Activated CD4-positive, alpha-beta memory T cell treated with anti-CD3 and anti-CD28 coated beads, Interleukin-2, amount 10 ng/mL, durations not matched to agents 7 days and 5 days (primary cell): ENCODE data around the gene ANAPC2. TPM values are rescaled to one million over a fixed set of nuclear protein-coding genes. Genes with fewer than 3 reads are reported as not detected.

Experiments
- CTCF ChIA-PET: fragments of 350-600 bp; sonication (Branson Sonifier 250); formaldehyde crosslinking; loops from one replicate; lab custom pipeline; 2021; ENCODE audit warnings: antibody characterized with exemption, inconsistent platforms; lab: Charles Lee
- POLR2A ChIA-PET: fragments of 350-600 bp; sonication (Branson Sonifier 250); formaldehyde crosslinking; loops from one replicate; lab custom pipeline; 2021; ENCODE audit warnings: antibody characterized with exemption; lab: Charles Lee
- DNase-seq: peaks from one replicate; pipeline ENCODE4 v3.0.0-alpha.2; 2020
- H3K27ac Mint-ChIP-seq: one replicate; pipeline ENCODE4 v1.8.0; 2021; ENCODE audit warnings: mild to moderate bottlenecking, mixed read lengths
- H3K27me3 Mint-ChIP-seq: one replicate; pipeline ENCODE4 v1.8.0; 2021; ENCODE audit warnings: mixed read lengths
- H3K36me3 Mint-ChIP-seq: one replicate; pipeline ENCODE4 v1.8.0; 2021; ENCODE audit warnings: low read depth, mixed read lengths
- H3K4me1 Mint-ChIP-seq: one replicate; pipeline ENCODE4 v1.8.0; 2021; ENCODE audit warnings: mixed read lengths
- H3K4me3 Mint-ChIP-seq: one replicate; pipeline ENCODE4 v1.8.0; 2021; ENCODE audit warnings: mild to moderate bottlenecking, mixed read lengths
- H3K9me3 Mint-ChIP-seq: one replicate; pipeline ENCODE4 v1.8.0; 2021; ENCODE audit warnings: mixed read lengths
- total RNA-seq, 2 experiments: library from RNA; stranded (reverse); gene quantifications; one replicate each; pipeline ENCODE4 v1.2.3, GENCODE V29; 2021

The ANAPC2 gene
- total RNA-seq, 2 experiments from 2014 or later, result 53.3 to 57.8 TPM

- Mint-ChIP-seq H3K9me3 (no peaks in the 10 kb centered on the region), H3K4me3 (no peak within 1 kb of the TSS), H3K36me3 (no peaks in the 10 kb centered on the region), H3K27me3 (no peaks in the 10 kb centered on the region), H3K27ac (no peak within 1 kb of the TSS), H3K4me1 (peaks cover 7% of the 10 kb centered on the region)
- no peak for DNase-seq
- CTCF ChIA-PET, result no interaction called here
- POLR2A ChIA-PET, result interaction anchor here (1.3 to 3.2 kb wide), 3 partner anchors 10 to 24 kb away, joined by 3 to 16 read pairs (median 4); partner anchors contain the start of gene TUBB4B
Observed at GRCh38 chr9:137230705-137231371, 42.5 kb upstream of the ANAPC2 start, which contains the start of gene SLC34A3. TSS of gene SLC34A3 (plus strand) at chr9:137230901. CDS start at chr9:137231703, 802 bp downstream.

GRCh38 chr9:137229903-137230704, 41.7 kb upstream of the ANAPC2 start:
- no peaks in the 10 kb centered on the region for H3K27me3 Mint-ChIP-seq
- POLR2A ChIA-PET, result interaction anchor here (1.0 to 3.2 kb wide), 4 partner anchors 10 to 25 kb away, joined by 3 to 16 read pairs (median 4); partner anchors contain the start of genes NDOR1, TMEM203 and TUBB4B
- DNase-seq, result no peak
- no peaks in the 10 kb centered on the region for H3K36me3 Mint-ChIP-seq
- CTCF ChIA-PET, result interaction anchor here (1.0 kb wide), 1 partner anchor 102 kb away, joined by 3 read pairs; no protein-coding TSS in a partner anchor
- no peak overlapping the region for H3K4me3 Mint-ChIP-seq
- no peak overlapping the region for H3K27ac Mint-ChIP-seq
- H3K4me1 Mint-ChIP-seq, result peaks cover 12% of the 10 kb centered on the region
- H3K9me3 Mint-ChIP-seq, result no peaks in the 10 kb centered on the region

GRCh38 chr9:137228968-137229896, 40.9 kb upstream of the ANAPC2 start:
- no peak for DNase-seq
- Mint-ChIP-seq H3K27ac (no peak overlapping the region), H3K4me1 (peaks cover 18% of the 10 kb centered on the region), H3K9me3 (no peaks in the 10 kb centered on the region), H3K4me3 (no peak overlapping the region), H3K36me3 (no peaks in the 10 kb centered on the region), H3K27me3 (no peaks in the 10 kb centered on the region)
- ChIA-PET CTCF (interaction anchor here (1.0 kb wide), 1 partner anchor 102 kb away, joined by 3 read pairs; no protein-coding TSS in a partner anchor), POLR2A (interaction anchor here (1.0 to 3.2 kb wide), 4 partner anchors 11 to 24 kb away, joined by 3 to 16 read pairs (median 4); partner anchors contain the start of genes NDOR1, TMEM203 and TUBB4B)

- Mint-ChIP-seq H3K27me3 (no peaks in the 10 kb centered on the region), H3K4me3 (no peak overlapping the region), H3K4me1 (peaks cover 21% of the 10 kb centered on the region), H3K27ac (no peak overlapping the region), H3K9me3 (no peaks in the 10 kb centered on the region), H3K36me3 (no peaks in the 10 kb centered on the region)
- ChIA-PET POLR2A (interaction anchor here (1.1 to 6.5 kb wide), 3 partner anchors 12 to 27 kb away, joined by 3 to 63 read pairs (median 16); partner anchors contain the start of gene TUBB4B), CTCF (interaction anchor here (1.4 to 3.2 kb wide), 3 partner anchors 8 to 99 kb away, joined by 6 to 18 read pairs (median 7); partner anchors contain the start of gene TUBB4B)
- DNase-seq, result no peak
Observed at GRCh38 chr9:137228506-137228967, 40.2 kb upstream of the ANAPC2 start.

GRCh38 chr9:137227853-137228505, 39.6 kb upstream of the ANAPC2 start:
- CTCF ChIA-PET, result interaction anchor here (1.0 to 3.2 kb wide), 13 partner anchors 9 to 160 kb away, joined by 3 to 18 read pairs (median 6); partner anchors contain the start of genes ANAPC2, MAN1B1, SSNA1 and TPRN
- POLR2A ChIA-PET, result interaction anchor here (1.1 to 6.5 kb wide), 5 partner anchors 12 to 140 kb away, joined by 3 to 63 read pairs (median 4); partner anchors contain the start of gene TUBB4B
- no peak overlapping the region for H3K4me3 Mint-ChIP-seq

GRCh38 chr9:137227054-137227852, 38.9 kb upstream of the ANAPC2 start, which contains the start of gene RNF224:
TSS of gene RNF224 (plus strand) at chr9:137227502. CDS start at chr9:137228336, 834 bp downstream.
- no peak within 1 kb of the TSS for H3K27ac Mint-ChIP-seq
- POLR2A ChIA-PET, result interaction anchor here (1.1 to 6.5 kb wide), 6 partner anchors 13 to 140 kb away, joined by 3 to 63 read pairs (median 4); partner anchors contain the start of genes NDOR1, TMEM203 and TUBB4B
- H3K4me3 Mint-ChIP-seq, result no peak within 1 kb of the TSS

More at GRCh38 chr9:137227853-137228505, 39.6 kb upstream of the ANAPC2 start:
- Mint-ChIP-seq H3K27ac (no peak overlapping the region), H3K9me3 (no peaks in the 10 kb centered on the region), H3K27me3 (no peaks in the 10 kb centered on the region), H3K4me1 (peaks cover 24% of the 10 kb centered on the region), H3K36me3 (no peaks in the 10 kb centered on the region)
- DNase-seq, result no peak

GRCh38 chr9:137226338-137227053, 38.1 kb upstream of the ANAPC2 start:
- no peak overlapping the region for H3K4me3 Mint-ChIP-seq
- H3K9me3 Mint-ChIP-seq, result no peaks in the 10 kb centered on the region
- ChIA-PET CTCF (interaction anchor here (0.9 to 3.2 kb wide), 14 partner anchors 10 to 180 kb away, joined by 3 to 18 read pairs (median 6); partner anchors contain the start of genes ANAPC2, SSNA1, TPRN and TUBB4B), POLR2A (interaction anchor here (1.3 to 6.5 kb wide), 8 partner anchors 14 to 140 kb away, joined by 3 to 63 read pairs (median 5); partner anchors contain the start of genes MAN1B1, NDOR1, TMEM203 and TUBB4B)
- H3K4me1 Mint-ChIP-seq, result peaks cover 27% of the 10 kb centered on the region
- no peaks in the 10 kb centered on the region for H3K36me3 Mint-ChIP-seq
- H3K27me3 Mint-ChIP-seq, result no peaks in the 10 kb centered on the region
- no peak for DNase-seq
- H3K27ac Mint-ChIP-seq, result no peak overlapping the region

More at GRCh38 chr9:137227054-137227852, 38.9 kb upstream of the ANAPC2 start, which contains the start of gene RNF224:
- peak; percentile 85 for DNase-seq
- peaks cover 27% of the 10 kb centered on the region for H3K4me1 Mint-ChIP-seq
- CTCF ChIA-PET, result interaction anchor here (0.9 to 3.2 kb wide), 16 partner anchors 10 to 181 kb away, joined by 3 to 18 read pairs (median 6); partner anchors contain the start of genes ANAPC2, MAN1B1, SSNA1 and TPRN
- no peaks in the 10 kb centered on the region for H3K9me3 Mint-ChIP-seq
- H3K36me3 Mint-ChIP-seq, result no peaks in the 10 kb centered on the region
- H3K27me3 Mint-ChIP-seq, result no peaks in the 10 kb centered on the region

GRCh38 chr9:137225699-137226331, 37.5 kb upstream of the ANAPC2 start:
- H3K27ac Mint-ChIP-seq, result peak overlapping the region; percentile 79
- ChIA-PET CTCF (interaction anchor here (0.9 to 3.2 kb wide), 14 partner anchors 11 to 179 kb away, joined by 3 to 18 read pairs (median 5); partner anchors contain the start of genes ANAPC2, MAN1B1, SSNA1 and TPRN), POLR2A (interaction anchor here (1.2 to 8.2 kb wide), 8 partner anchors 11 to 140 kb away, joined by 3 to 97 read pairs (median 8); partner anchors contain the start of genes MAN1B1, NDOR1, NELFB and TMEM203)
- peaks cover 27% of the 10 kb centered on the region for H3K4me1 Mint-ChIP-seq
- no peaks in the 10 kb centered on the region for H3K36me3 Mint-ChIP-seq
- no peaks in the 10 kb centered on the region for H3K27me3 Mint-ChIP-seq
- H3K4me3 Mint-ChIP-seq, result peak overlapping the region; percentile 24
- no peaks in the 10 kb centered on the region for H3K9me3 Mint-ChIP-seq
- no peak for DNase-seq
